CD14-positive monocyte (primary cell): ENCODE measurements around the gene ARMC7. TPM values are rescaled to one million over a fixed set of nuclear protein-coding genes. Genes with fewer than 3 reads are reported as not detected.

Experiments
- DNase-seq, 3 donors: peaks; one replicate each; pipeline ENCODE4 v3.0.0-alpha.2; 2011 to 2022
- H2AFZ ChIP-seq: 2 replicates; pipeline ENCODE4 v1.6.0; 2012; ENCODE audit warnings: mild to moderate bottlenecking, low read depth, low read length, inconsistent platforms; ENCODE audit not compliant: insufficient read depth, poor library complexity, severe bottlenecking
- H3K27ac ChIP-seq, 2 donors: 1 replicate in 1 of 2; 2 replicates in 1 of 2; pipeline ENCODE4 v1.5.1; 2012 to 2013; ENCODE audit warnings: low read length in 2 of 2, control low read depth in 1 of 2, inconsistent platforms in 1 of 2, low read depth in 1 of 2, mild to moderate bottlenecking in 1 of 2
- H3K27me3 ChIP-seq, 2 donors: one replicate each; pipeline versions ENCODE4 v1.6.0 to v1.6.1; 2011 to 2013; ENCODE audit warnings: low read length in 2 of 2; ENCODE audit not compliant: control insufficient read depth in 2 of 2, insufficient read depth in 2 of 2
- H3K36me3 ChIP-seq, 2 donors: replicated peaks in 1 of 2; 1 replicate in 1 of 2; 2 replicates in 1 of 2; pipeline versions ENCODE4 v1.5.1 to v1.6.1; 2012 to 2013; ENCODE audit warnings: low read length in 2 of 2, control low read depth in 1 of 2, inconsistent platforms in 1 of 2, mild to moderate bottlenecking in 1 of 2; ENCODE audit not compliant: insufficient read depth in 2 of 2, control insufficient read depth in 1 of 2
- H3K4me1 ChIP-seq, 2 donors: 1 replicate in 1 of 2; 2 replicates in 1 of 2; pipeline versions ENCODE4 v1.5.1 to v1.6.1; 2012 to 2013; ENCODE audit warnings: low read length in 2 of 2, control low read depth in 1 of 2, inconsistent platforms in 1 of 2, mild to moderate bottlenecking in 1 of 2, moderate library complexity in 1 of 2; ENCODE audit not compliant: insufficient read depth in 2 of 2, control insufficient read depth in 1 of 2
- H3K4me2 ChIP-seq: replicated peaks from 2 replicates; pipeline ENCODE3; 2012; ENCODE audit warnings: low read length, moderate library complexity, mild to moderate bottlenecking; ENCODE audit not compliant: poor library complexity, severe bottlenecking; ENCODE audit errors: extremely low read depth
- H3K4me3 ChIP-seq, 3 experiments: fragments of 200-600 bp in 1 of 3; sonication (generic) in 1 of 3; replicated peaks in 1 of 3; 1 replicate in 2 of 3; 2 replicates in 1 of 3; pipeline ENCODE4 v1.5.1; 2011 to 2013; ENCODE audit warnings: low read length in 3 of 3, mild to moderate bottlenecking in 3 of 3, control low read depth in 2 of 3, low read depth in 2 of 3, inconsistent platforms in 1 of 3, moderate library complexity in 1 of 3
- H3K79me2 ChIP-seq: 2 replicates; pipeline ENCODE4 v1.6.0; 2012; ENCODE audit warnings: mild to moderate bottlenecking, control low read depth, inconsistent platforms, low read length, moderate library complexity; ENCODE audit not compliant: insufficient read depth
- H3K9ac ChIP-seq: 2 replicates; pipeline ENCODE4 v1.6.0; 2017; ENCODE audit warnings: low read length, mild to moderate bottlenecking; ENCODE audit not compliant: insufficient read depth, poor library complexity, severe bottlenecking
- H3K9me3 ChIP-seq, 2 donors: replicated peaks in 1 of 2; 1 replicate in 1 of 2; 2 replicates in 1 of 2; pipeline versions ENCODE4 v1.5.1 to v1.6.1; 2012 to 2013; ENCODE audit warnings: low read length in 2 of 2, control low read depth in 1 of 2; ENCODE audit not compliant: control insufficient read depth in 1 of 2, insufficient read depth in 1 of 2
- H4K20me1 ChIP-seq: 2 replicates; pipeline ENCODE4 v1.6.0; 2012; ENCODE audit warnings: mild to moderate bottlenecking, low read length, control low read depth, moderate library complexity; ENCODE audit not compliant: insufficient read depth
- H3K27ac Mint-ChIP-seq, 7 donors: one replicate each; pipeline ENCODE4 v1.8.0; 2020; ENCODE audit warnings: mild to moderate bottlenecking in 7 of 7, mixed read lengths in 7 of 7, moderate library complexity in 6 of 7, inconsistent platforms in 2 of 7
- H3K27me3 Mint-ChIP-seq, 3 donors: one replicate each; pipeline ENCODE4 v1.8.0; 2021 to 2022; ENCODE audit warnings: low read depth in 3 of 3, mild to moderate bottlenecking in 3 of 3, mixed read lengths in 3 of 3, moderate library complexity in 3 of 3, inconsistent platforms in 1 of 3
- H3K36me3 Mint-ChIP-seq, 2 donors: one replicate each; pipeline ENCODE4 v1.8.0; 2020; ENCODE audit warnings: mixed read lengths in 2 of 2, inconsistent platforms in 1 of 2, mild to moderate bottlenecking in 1 of 2
- H3K4me1 Mint-ChIP-seq: one replicate; pipeline ENCODE4 v1.8.0; 2020; ENCODE audit warnings: mild to moderate bottlenecking, mixed read lengths
- H3K4me3 Mint-ChIP-seq, 2 donors: one replicate each; pipeline ENCODE4 v1.8.0; 2020; ENCODE audit warnings: mild to moderate bottlenecking in 2 of 2, mixed read lengths in 2 of 2, moderate library complexity in 1 of 2
- H3K9me3 Mint-ChIP-seq, 7 donors: one replicate each; pipeline ENCODE4 v1.8.0; 2020 to 2022; ENCODE audit warnings: mixed read lengths in 7 of 7, mild to moderate bottlenecking in 6 of 7, moderate library complexity in 6 of 7, inconsistent platforms in 2 of 7
- WGBS: methylation state at CpG from one replicate; pipeline ENCODE4 v1.1.5; 2013; ENCODE audit warnings: missing lambda C conversion rate; ENCODE audit not compliant: insufficient coverage; 5-methylcytosine and 5-hydroxymethylcytosine counted together
- intact Hi-C, 2 donors: fragments of 100-400 bp; cut with micrococcal nuclease; formaldehyde crosslinking; loops; one replicate each; pipeline versions ENCODE4 v1.15.0 to v1.15.1; 2023
- polyA plus RNA-seq, 3 donors: library from polyadenylated mRNA; depleted of rRNA in 1 of 3; unstranded in 2 of 3; stranded (reverse) in 1 of 3; fragments of 300-500 nt in 2 of 3; fragments of >200 nt in 1 of 3; fragmentation: Illumina TruSeq in 2 of 3; gene quantifications; 1 replicate in 2 of 3; 2 replicates in 1 of 3; pipeline ENCODE4 v1.2.3, GENCODE V29; 2012 to 2021
- TF ChIP-seq, protein P1 (sequence below): fragments of 200-600 bp; IDR thresholded peaks from one replicate; pipeline ENCODE4 v1.8.0; 2022; ENCODE audit warnings: antibody characterized with exemption, mild to moderate bottlenecking

The ARMC7 gene
- polyA plus RNA-seq, 3 donors, result 1.3 to 11.8 (median 2.1) TPM

DNA sequence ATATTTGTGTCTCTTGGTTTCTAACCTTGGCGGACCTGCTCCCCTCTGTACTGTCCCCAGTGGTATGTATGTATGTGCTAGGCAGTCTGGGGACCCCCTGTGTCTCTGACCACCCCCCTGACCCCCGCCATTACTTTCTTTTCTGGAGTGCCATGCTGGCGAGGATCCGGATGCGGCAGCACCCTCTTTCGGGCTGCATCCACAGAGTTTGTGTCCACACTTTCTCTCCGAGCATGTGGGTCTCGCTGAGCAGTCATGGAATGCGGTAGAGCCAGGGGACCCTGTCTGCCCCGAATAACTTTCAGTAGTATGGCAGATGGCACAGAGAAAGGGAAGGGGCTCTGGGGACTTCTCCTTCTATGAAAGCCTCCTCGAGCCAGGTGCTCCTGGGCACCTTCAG lies 45.7 kb upstream of the ARMC7 start:
- peaks cover 53 to 63% of the 10 kb centered on the region in 2 donors for H3K36me3 Mint-ChIP-seq
- Histone ChIP-seq H3K36me3 (peaks cover 38 to 63% of the 10 kb centered on the region in 2 donors), H4K20me1 (no peaks in the 10 kb centered on the region), H2AFZ (no peak overlapping the region), H3K27me3 (no peaks in the 10 kb centered on the region), H3K79me2 (no peaks in the 10 kb centered on the region), H3K27ac (no peak overlapping the region), H3K9ac (no peak overlapping the region), H3K9me3 (no peaks in the 10 kb centered on the region), H3K4me2 (no peak overlapping the region), H3K4me3 (no peak overlapping the region), H3K4me1 (peaks cover 7 to 9% of the 10 kb centered on the region in 2 donors)
- no peaks in the 10 kb centered on the region for H3K9me3 Mint-ChIP-seq
- no peak overlapping the region for H3K4me3 Mint-ChIP-seq
- DNase-seq, result no peak
- WGBS, result 100% methylated on average over 6 of the region's 11 CpGs
- H3K27ac Mint-ChIP-seq, result peak overlapping the region in 1 of 7 donors; percentile 3
- TF ChIP-seq, protein P1, sequence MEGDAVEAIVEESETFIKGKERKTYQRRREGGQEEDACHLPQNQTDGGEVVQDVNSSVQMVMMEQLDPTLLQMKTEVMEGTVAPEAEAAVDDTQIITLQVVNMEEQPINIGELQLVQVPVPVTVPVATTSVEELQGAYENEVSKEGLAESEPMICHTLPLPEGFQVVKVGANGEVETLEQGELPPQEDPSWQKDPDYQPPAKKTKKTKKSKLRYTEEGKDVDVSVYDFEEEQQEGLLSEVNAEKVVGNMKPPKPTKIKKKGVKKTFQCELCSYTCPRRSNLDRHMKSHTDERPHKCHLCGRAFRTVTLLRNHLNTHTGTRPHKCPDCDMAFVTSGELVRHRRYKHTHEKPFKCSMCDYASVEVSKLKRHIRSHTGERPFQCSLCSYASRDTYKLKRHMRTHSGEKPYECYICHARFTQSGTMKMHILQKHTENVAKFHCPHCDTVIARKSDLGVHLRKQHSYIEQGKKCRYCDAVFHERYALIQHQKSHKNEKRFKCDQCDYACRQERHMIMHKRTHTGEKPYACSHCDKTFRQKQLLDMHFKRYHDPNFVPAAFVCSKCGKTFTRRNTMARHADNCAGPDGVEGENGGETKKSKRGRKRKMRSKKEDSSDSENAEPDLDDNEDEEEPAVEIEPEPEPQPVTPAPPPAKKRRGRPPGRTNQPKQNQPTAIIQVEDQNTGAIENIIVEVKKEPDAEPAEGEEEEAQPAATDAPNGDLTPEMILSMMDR, result no peak
- H3K27me3 Mint-ChIP-seq, result peaks cover 0 to 3% (median 1%) of the 10 kb centered on the region in 3 donors
- H3K4me1 Mint-ChIP-seq, result peaks cover 19% of the 10 kb centered on the region
- intact Hi-C loops, result no loop called here

DNA sequence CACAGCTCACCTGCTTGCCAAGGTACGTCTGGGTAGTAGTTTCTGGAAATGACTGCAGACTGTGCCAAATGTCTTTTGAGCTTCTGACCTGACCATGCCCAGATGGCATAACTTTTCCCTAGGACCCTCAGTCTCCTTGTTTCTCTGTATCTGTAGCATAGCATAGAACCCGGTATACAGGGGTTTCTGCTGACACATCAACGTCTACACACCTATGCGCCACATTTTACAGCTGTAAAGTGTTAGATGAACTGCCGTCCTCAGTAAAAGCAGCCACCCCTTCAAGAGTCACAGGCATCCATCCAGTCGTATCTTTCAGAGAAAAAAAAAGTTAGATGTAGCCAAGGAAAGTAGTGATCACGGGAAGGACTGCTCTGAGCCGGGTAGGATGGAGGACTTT lies 45.3 kb upstream of the ARMC7 start:
- H3K27me3 Mint-ChIP-seq, result peaks cover 0 to 3% (median 1%) of the 10 kb centered on the region in 3 donors
- TF ChIP-seq, protein P1, result no peak
- peaks cover 38 to 59% of the 10 kb centered on the region in 2 donors for H3K36me3 ChIP-seq
- no peak overlapping the region for H3K27ac Mint-ChIP-seq
- H4K20me1 ChIP-seq, result no peaks in the 10 kb centered on the region
- no peaks in the 10 kb centered on the region for H3K9me3 ChIP-seq
- intact Hi-C loops, result no loop called here
- H3K27ac ChIP-seq, result no peak overlapping the region
- H3K36me3 Mint-ChIP-seq, result peaks cover 51 to 59% of the 10 kb centered on the region in 2 donors
- H3K9ac ChIP-seq, result no peak overlapping the region
- H3K9me3 Mint-ChIP-seq, result no peaks in the 10 kb centered on the region
- H3K4me2 ChIP-seq, result no peak overlapping the region
- 100% methylated on average over 3 of the region's 8 CpGs for WGBS
- H3K79me2 ChIP-seq, result no peaks in the 10 kb centered on the region
- H3K4me3 ChIP-seq, result no peak overlapping the region
- H3K4me3 Mint-ChIP-seq, result no peak overlapping the region
- peaks cover 17% of the 10 kb centered on the region for H3K4me1 Mint-ChIP-seq
- no peak overlapping the region for H2AFZ ChIP-seq
- no peaks in the 10 kb centered on the region for H3K27me3 ChIP-seq
- peaks cover 7 to 9% of the 10 kb centered on the region in 2 donors for H3K4me1 ChIP-seq
- DNase-seq, result no peak
